ENCODE data around the gene TSPAN10. TPM values are rescaled to one million over a fixed set of nuclear protein-coding genes. Genes with fewer than 3 reads are reported as not detected.
A peak's percentile ranks its signal among the peaks of the same experiment; 100 is the strongest.
"Not testable (repeated sequence)": the region's sequence is repeated elsewhere in the genome, so short reads cannot be mapped to it uniquely, and the experiment has no call there.

The TSPAN10 gene
- total and polyA plus RNA-seq, 7 donors, result 0.36 to 1.7 (median 0.66) TPM

- no peaks in the 10 kb centered on the region for H3K27me3 ChIP-seq
- H3K36me3 ChIP-seq, result peaks cover 0 to 73% (median 29%) of the 10 kb centered on the region in 4 donors
These were observed 24.6 kb upstream of the TSPAN10 start for GRCh38 chr17:81612172-81612970.

GRCh38 chr17:81615401-81615930, 21.5 kb upstream of the TSPAN10 start:
- Histone ChIP-seq H3K4me1 (peaks cover 0 to 25% (median 14%) of the 10 kb centered on the region in 4 donors), H3K9me3 (no peaks in the 10 kb centered on the region), H3K36me3 (peaks cover 0 to 58% (median 14%) of the 10 kb centered on the region in 4 donors), H3K27ac (no peak overlapping the region), H3K4me3 (no peak overlapping the region), H3K27me3 (no peaks in the 10 kb centered on the region)
- DNase-seq, result no peak
- intact Hi-C loops (cut with DNase I), result no loop called here
- WGBS, 2 donors, result 95 to 96% methylated on average over 4 of the region's 4 CpGs
- TF ChIP-seq POLR2AphosphoS5 (IDR thresholded peaks at IDR 0.05) (no peak), POLR2A (IDR thresholded peaks at IDR 0.05) (no peak), CTCF (IDR thresholded peaks at IDR 0.05) (no peak), EP300 (IDR thresholded peaks at IDR 0.05) (no peak)

More at GRCh38 chr17:81612172-81612970, 24.6 kb upstream of the TSPAN10 start:
- intact Hi-C loops (cut with DNase I), result no loop called here
- H3K4me1 ChIP-seq, result peaks cover 0 to 25% (median 14%) of the 10 kb centered on the region in 4 donors
- no peak overlapping the region for H3K4me3 ChIP-seq
- H3K9me3 ChIP-seq, result no peaks in the 10 kb centered on the region
- no peak for DNase-seq
- TF ChIP-seq POLR2A (IDR thresholded peaks at IDR 0.05), result no peak
- no peak for TF ChIP-seq CTCF (IDR thresholded peaks at IDR 0.05)
- no peak for TF ChIP-seq EP300 (IDR thresholded peaks at IDR 0.05)
- 87 to 89% methylated on average over 16 of the region's 16 CpGs for WGBS, 2 donors
- H3K27ac ChIP-seq, result peak overlapping the region in 1 of 4 donors; percentile 32

- WGBS, 2 donors, result 42 to 67% methylated on average over 7 of the region's 7 CpGs
These were observed 20.1 kb upstream of the TSPAN10 start for GRCh38 chr17:81616877-81617276.

GRCh38 chr17:81618307-81618706, 18.7 kb upstream of the TSPAN10 start:
- H3K27ac ChIP-seq; H3K27me3 ChIP-seq; DNase-seq; H3K9me3 ChIP-seq; intact Hi-C loops (cut with DNase I); H3K4me3 ChIP-seq: not testable (repeated sequence)
- Histone ChIP-seq H3K36me3 (peaks cover 5 to 69% (median 27%) of the 10 kb centered on the region in 4 donors), H3K4me1 (peaks cover 0 to 17% (median 10%) of the 10 kb centered on the region in 4 donors)
- WGBS, 2 donors, result 93 to 99% methylated on average over 29 to 34 of the region's 36 CpGs

More at GRCh38 chr17:81616877-81617276, 20.1 kb upstream of the TSPAN10 start:
- no peak for TF ChIP-seq EP300 (IDR thresholded peaks at IDR 0.05)
- TF ChIP-seq CTCF (IDR thresholded peaks at IDR 0.05), result no peak
- TF ChIP-seq POLR2AphosphoS5 (IDR thresholded peaks at IDR 0.05), result no peak
- no peak for TF ChIP-seq POLR2A (IDR thresholded peaks at IDR 0.05)
- DNase-seq, result no peak
- Histone ChIP-seq H3K27me3 (no peaks in the 10 kb centered on the region), H3K27ac (no peak overlapping the region), H3K4me3 (no peak overlapping the region), H3K9me3 (no peaks in the 10 kb centered on the region), H3K36me3 (peaks cover 0 to 67% (median 25%) of the 10 kb centered on the region in 4 donors), H3K4me1 (peaks cover 0 to 25% (median 14%) of the 10 kb centered on the region in 4 donors)
- intact Hi-C loops (cut with DNase I), result no loop called here

- Histone ChIP-seq H3K4me3 (no peak overlapping the region), H3K36me3 (peaks cover 28 to 82% (median 50%) of the 10 kb centered on the region in 4 donors), H3K27me3 (no peaks in the 10 kb centered on the region), H3K9me3 (no peaks in the 10 kb centered on the region), H3K4me1 (no peaks in the 10 kb centered on the region), H3K27ac (no peak overlapping the region)
- TF ChIP-seq EP300 (IDR thresholded peaks at IDR 0.05), result no peak
- TF ChIP-seq POLR2AphosphoS5 (IDR thresholded peaks at IDR 0.05), result no peak
- TF ChIP-seq CTCF (IDR thresholded peaks at IDR 0.05), result no peak
- TF ChIP-seq POLR2A (IDR thresholded peaks at IDR 0.05), result no peak
- intact Hi-C loops (cut with DNase I), result no loop called here
- no peak for DNase-seq
- WGBS, 2 donors, result 85 to 89% methylated on average over 11 of the region's 11 CpGs
These were observed 15.4 kb upstream of the TSPAN10 start for GRCh38 chr17:81621494-81622130.

Measured in sigmoid colon (tissue), 7 donors.